ENCODE results near the gene CABLES2.
A peak's percentile ranks its signal among the peaks of the same experiment; 100 is the strongest.

CABLES2 gene

GRCh38 chr20:62359491-62360121, 47.5 kb downstream of the CABLES2 start:
- no peak for TF ChIP-seq CTCF (IDR thresholded peaks at IDR 0.05; ENCODE audit: insufficient read depth, low read depth, low read length, missing control alignments)
- no peak for DNase-seq (ENCODE audit: low read depth)

GRCh38 chr20:62359043-62359490, 48.0 kb downstream of the CABLES2 start:
- no peak for TF ChIP-seq CTCF (IDR thresholded peaks at IDR 0.05; ENCODE audit: insufficient read depth, low read depth, low read length, missing control alignments)
- H3K4me3 ChIP-seq (ENCODE audit: low read length), result peak overlapping the region; percentile 4
- DNase-seq (ENCODE audit: low read depth), result no peak

More at GRCh38 chr20:62359491-62360121, 47.5 kb downstream of the CABLES2 start:
- peak overlapping the region; percentile 4 for H3K4me3 ChIP-seq (ENCODE audit: low read length)

- no peak overlapping the region for H3K4me3 ChIP-seq (ENCODE audit: low read length)
- TF ChIP-seq CTCF (IDR thresholded peaks at IDR 0.05; ENCODE audit: insufficient read depth, low read depth, low read length, missing control alignments), result no peak
- no peak for DNase-seq (ENCODE audit: low read depth)
These were observed 48.7 kb downstream of the CABLES2 start for GRCh38 chr20:62358171-62359042.

GRCh38 chr20:62357681-62358080, 49.4 kb downstream of the CABLES2 start:
- DNase-seq (ENCODE audit: low read depth), result no peak
- TF ChIP-seq CTCF (IDR thresholded peaks at IDR 0.05; ENCODE audit: insufficient read depth, low read depth, low read length, missing control alignments), result no peak
- H3K4me3 ChIP-seq (ENCODE audit: low read length), result no peak overlapping the region

- no peak for TF ChIP-seq CTCF (IDR thresholded peaks at IDR 0.05; ENCODE audit: insufficient read depth, low read depth, low read length, missing control alignments)
- H3K4me3 ChIP-seq (ENCODE audit: low read length), result no peak overlapping the region
- DNase-seq (ENCODE audit: low read depth), result peak; percentile 57
These were observed 49.9 kb downstream of the CABLES2 start for GRCh38 chr20:62357187-62357667.

- DNase-seq (ENCODE audit: low read depth), result no peak
- no peak for TF ChIP-seq CTCF (IDR thresholded peaks at IDR 0.05; ENCODE audit: insufficient read depth, low read depth, low read length, missing control alignments)
- H3K4me3 ChIP-seq (ENCODE audit: low read length), result no peak overlapping the region
These were observed 50.4 kb downstream of the CABLES2 start for GRCh38 chr20:62356589-62357186.

Data from epithelial cell of esophagus (primary cell).